Neural cell (in vitro differentiated cells): Measurements from ENCODE around the gene SH3RF2.

ENCODE experiments used
- EP300 ChIP-seq: fragments of 450-650 bp; conservative IDR thresholded peaks from 2 replicates; pipeline ENCODE4 v1.6.1; 2014; ENCODE audit warnings: antibody characterized with exemption, mild to moderate bottlenecking, moderate library complexity; ENCODE audit not compliant: poor library complexity, severe bottlenecking
- POLR2AphosphoS5 ChIP-seq: IDR thresholded peaks from 2 replicates; pipeline ENCODE4 v1.6.1; 2012
- TF ChIP-seq, protein P1 (sequence below): fragments of 450-650 bp; IDR thresholded peaks from 2 replicates; pipeline ENCODE4 v1.5.1; 2014; ENCODE audit warnings: antibody characterized with exemption, mild to moderate bottlenecking, moderate library complexity; ENCODE audit not compliant: poor library complexity, severe bottlenecking

DNA sequence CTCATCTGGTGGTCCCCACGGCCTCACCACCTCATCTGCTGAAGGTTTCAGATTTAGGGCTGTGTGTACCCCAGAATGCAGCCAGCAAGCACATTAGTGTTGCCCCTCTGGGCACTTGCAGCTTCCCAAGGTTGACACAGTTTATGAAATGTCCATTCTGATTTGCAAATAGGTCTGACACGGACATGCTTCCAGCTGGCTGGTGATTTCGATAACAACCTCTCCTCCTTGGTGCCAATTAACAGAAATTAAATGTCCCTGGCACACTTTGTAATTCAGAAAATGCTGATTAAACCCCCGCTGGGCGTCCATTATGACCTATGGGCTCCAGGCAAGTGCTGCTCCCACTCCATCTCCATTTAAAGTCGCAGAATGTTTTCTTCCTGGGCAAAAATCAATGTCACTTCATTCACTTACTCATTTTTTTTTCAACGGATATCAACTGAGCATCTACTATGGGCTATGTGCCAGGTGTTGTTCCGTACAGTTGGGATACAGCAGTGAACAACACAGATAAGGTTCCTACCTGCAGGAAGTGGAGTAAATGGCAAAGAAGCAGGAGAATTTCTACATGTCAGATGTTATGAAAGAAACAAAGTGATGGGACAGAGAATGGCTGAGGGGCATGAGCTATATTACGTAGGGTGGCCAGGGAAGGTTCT is 137.0 kb downstream of the SH3RF2 start:
- TF ChIP-seq, protein P1, sequence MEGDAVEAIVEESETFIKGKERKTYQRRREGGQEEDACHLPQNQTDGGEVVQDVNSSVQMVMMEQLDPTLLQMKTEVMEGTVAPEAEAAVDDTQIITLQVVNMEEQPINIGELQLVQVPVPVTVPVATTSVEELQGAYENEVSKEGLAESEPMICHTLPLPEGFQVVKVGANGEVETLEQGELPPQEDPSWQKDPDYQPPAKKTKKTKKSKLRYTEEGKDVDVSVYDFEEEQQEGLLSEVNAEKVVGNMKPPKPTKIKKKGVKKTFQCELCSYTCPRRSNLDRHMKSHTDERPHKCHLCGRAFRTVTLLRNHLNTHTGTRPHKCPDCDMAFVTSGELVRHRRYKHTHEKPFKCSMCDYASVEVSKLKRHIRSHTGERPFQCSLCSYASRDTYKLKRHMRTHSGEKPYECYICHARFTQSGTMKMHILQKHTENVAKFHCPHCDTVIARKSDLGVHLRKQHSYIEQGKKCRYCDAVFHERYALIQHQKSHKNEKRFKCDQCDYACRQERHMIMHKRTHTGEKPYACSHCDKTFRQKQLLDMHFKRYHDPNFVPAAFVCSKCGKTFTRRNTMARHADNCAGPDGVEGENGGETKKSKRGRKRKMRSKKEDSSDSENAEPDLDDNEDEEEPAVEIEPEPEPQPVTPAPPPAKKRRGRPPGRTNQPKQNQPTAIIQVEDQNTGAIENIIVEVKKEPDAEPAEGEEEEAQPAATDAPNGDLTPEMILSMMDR, result no peak
- no peak for TF ChIP-seq EP300
- TF ChIP-seq POLR2AphosphoS5, result no peak
